SKM-1 (cell line): Measurements from ENCODE around the gene SDHAF2.
"Not testable (repeated sequence)": the region's sequence is repeated elsewhere in the genome, so short reads cannot be mapped to it uniquely, and the experiment has no call there.

Experiments
- DNase-seq: peaks from one replicate; lab custom pipeline; 2025; ENCODE audit not compliant: unreplicated experiment; lab: John Stamatoyannopoulos, UW

SDHAF2 gene

DNA sequence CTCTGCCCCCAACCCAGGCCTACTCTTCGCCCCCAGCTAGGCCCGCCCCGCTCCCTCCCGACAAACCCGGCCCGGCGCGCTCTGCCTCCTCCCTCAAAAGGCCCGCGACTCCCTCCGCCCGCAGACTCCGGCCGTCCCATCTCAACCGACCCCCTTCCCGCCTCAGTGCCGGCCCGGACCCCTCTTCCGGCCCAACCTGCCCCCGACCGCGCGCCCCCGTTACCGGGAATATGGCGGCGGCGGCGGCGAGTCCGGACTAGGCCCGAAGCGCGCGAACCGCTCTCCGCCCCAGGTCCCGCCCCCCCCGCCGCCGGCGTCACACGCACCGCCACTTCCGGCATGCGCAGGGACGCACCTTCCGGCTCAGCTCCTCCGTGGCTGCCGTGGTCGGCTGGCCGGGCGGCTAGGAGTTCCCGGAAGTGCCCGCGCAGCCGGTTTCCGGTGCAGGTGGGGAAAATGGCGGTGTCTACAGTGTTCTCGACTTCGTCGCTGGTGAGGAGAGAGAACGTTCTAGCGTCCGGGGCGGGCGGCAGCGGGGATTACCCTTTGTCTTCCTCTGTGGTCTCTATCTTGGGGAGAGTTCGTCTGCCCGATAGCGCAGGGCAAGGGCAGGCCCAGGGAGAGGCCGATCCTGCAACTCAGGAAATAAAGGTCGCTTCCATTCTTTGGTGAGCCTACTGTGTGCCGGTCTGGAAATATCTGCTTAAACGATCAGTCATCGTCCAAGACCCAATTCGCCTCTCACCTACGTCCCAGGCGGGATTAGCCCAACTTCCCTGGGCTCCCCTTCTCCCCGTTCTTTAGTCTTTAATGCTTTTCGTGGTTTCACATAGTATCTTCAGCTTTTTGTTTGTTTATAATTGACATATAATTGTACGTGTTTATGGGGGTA is at the start of gene SDHAF2, which contains the start of gene CPSF7:
TSS of gene SDHAF2 (plus strand) at position 434 of the 892 bp plus-strand sequence. CDS start at position 457, 23 bp downstream.
TSS of gene CPSF7 (minus strand) at position 285 of the 892 bp plus-strand sequence. CDS start 740 bp downstream, outside the sequence.
- DNase-seq: peak; percentile 90

- no peak for DNase-seq
Measured at GRCh38 chr11:61380884-61381283, 49.0 kb upstream of the SDHAF2 start.

DNA sequence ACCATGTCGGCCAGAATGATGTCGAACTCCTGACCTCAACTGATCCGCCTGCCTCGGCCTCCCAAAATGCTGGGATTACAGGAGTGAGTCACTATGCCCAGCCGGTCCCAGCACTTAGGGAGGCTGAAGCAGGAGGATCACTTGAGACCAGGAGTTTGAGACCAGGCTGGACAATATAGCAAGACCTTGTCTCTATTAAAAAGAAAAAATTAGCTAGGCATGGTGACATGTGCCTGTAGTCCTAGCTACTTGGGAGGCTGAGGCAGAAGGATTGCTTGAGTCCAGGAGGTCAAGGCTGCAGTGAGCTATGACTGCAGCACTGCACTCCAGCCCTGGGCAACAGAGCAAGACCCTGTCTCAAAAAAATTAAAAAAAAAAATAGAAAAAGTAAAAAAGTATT is 46.1 kb upstream of the SDHAF2 start:
- DNase-seq: not testable (repeated sequence)

GRCh38 chr11:61384271-61385242 is 45.4 kb upstream of the SDHAF2 start:
- no peak for DNase-seq

DNA sequence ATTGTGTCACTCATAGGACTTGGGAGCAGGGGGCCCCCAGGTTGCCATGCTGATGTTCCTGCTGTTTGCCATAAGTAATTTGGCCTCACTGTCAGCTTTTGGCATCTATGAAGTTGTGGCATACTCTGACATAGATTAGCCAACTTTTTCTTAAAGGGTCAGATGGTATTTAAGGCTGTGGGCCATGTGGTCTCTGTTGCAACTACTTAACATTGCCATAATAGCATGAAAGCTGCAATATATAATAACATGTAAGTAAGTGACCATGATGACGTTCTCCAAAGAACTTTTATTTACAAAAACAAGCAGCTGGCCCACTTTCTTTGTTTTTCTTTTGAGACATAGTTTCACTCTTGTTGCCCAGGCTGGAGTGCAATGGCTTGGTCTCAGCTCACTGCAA is 39.8 kb upstream of the SDHAF2 start:
- no peak for DNase-seq

DNA sequence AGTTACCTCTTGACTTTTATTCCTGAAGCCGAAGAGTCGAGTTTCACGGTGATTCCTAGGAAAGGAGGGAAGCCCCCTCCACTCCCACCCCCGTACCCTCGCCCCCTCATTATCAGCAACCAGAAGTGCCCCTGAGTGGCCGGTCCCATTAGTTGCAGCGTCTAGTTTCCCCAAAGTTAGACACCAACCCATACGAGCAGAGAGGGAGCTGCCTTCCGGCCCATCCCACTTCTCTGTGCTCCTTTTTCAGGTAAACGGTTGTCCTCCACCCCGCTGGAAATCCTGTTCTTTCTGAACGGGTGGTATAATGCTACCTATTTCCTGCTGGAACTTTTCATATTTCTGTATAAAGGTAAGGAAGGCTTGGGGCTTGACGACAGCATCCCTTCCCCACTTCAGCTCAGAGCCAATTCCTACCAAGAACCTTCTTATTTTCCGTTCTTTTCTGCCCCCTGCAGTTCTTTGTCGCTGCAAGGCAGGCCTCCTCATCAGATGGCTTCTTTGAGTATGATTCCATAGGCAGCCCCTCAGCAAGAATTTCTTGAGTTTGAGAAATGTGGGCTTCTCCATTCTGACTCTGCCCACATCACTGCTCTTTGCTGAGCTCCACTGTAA is 36.8 kb upstream of the SDHAF2 start:
- no peak for DNase-seq

- no peak for DNase-seq
Measured at GRCh38 chr11:61401173-61401572, 28.8 kb upstream of the SDHAF2 start.

DNA sequence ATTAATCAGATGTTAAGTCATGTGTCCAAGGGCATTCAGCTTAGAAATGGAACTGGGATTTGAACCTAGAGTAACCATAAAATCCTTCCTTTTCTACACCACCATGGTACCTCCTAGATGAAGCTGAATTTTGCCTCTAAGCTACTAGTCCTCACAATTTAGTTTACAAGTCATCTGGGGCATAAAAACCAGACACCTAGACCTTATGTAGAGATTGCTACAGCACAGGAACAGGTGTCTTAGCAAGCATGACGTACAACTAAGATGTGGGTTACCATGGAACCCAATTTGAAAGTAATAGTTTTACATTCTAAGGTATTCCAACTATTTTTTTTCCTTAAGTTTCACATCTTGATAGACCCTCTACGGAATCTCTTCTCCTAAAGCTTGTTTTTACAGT is 28.4 kb upstream of the SDHAF2 start:
- DNase-seq: no peak

- no peak for DNase-seq
Measured at GRCh38 chr11:61403658-61404057, 26.3 kb upstream of the SDHAF2 start.

DNA sequence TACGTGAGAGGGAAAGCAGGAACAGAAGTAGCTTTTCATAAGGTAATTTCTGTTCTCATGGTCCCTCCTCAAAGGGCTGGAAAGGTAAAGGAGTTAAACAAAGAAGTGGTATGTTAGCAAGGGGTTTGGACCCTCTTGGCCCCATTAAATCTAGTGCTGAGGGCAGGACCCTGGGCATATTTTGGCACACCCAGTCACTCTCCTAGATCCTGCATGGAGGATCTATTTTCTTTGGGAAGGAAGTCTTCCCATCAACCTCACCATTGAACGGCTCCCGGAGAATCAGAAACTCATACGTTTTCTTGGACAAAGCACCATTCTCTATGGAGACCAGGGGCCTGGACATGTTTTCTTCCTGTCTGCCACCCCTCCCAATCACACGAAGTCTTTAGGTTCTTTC is 25.8 kb upstream of the SDHAF2 start:
- no peak for DNase-seq

DNA sequence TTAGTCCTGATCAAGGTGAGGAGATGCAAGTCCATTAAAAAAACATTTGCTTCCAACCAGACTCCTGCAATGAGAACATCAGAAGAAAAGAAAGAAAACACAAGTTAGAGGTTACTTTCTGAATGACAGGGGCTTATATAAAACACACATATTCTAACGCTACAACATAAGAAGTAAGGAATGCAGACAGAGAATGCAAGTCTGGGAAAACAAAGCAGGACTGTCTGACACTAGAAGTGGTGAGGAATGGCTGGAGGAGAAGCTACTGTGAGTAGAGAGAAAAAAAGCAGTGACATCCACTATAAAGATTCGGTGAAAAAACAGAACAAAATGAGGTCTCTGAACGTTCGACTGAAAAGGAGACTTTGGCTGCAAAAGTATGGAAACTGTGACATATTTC is 25.3 kb upstream of the SDHAF2 start:
- DNase-seq: no peak

DNA sequence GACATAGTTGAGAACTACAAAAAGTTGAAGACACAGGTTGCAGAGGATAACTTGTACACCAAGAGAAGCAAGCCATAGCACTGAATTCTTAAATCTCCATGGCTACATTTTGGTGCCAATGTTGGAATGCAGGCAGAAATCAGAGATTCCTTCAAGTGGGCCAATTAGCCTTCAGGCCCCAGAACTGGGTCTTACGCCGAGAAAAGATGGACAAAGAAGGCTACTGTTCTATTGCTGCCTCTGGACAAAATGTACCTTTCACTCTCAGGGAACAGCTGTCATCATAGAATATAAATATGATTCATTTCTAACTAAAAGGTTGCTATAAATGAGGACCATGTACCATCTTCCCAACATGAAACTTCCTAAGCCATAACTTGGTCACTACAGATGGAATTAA is 23.9 kb upstream of the SDHAF2 start:
- DNase-seq: no peak

GRCh38 chr11:61406991-61407728 is 22.8 kb upstream of the SDHAF2 start:
- DNase-seq: no peak

DNA sequence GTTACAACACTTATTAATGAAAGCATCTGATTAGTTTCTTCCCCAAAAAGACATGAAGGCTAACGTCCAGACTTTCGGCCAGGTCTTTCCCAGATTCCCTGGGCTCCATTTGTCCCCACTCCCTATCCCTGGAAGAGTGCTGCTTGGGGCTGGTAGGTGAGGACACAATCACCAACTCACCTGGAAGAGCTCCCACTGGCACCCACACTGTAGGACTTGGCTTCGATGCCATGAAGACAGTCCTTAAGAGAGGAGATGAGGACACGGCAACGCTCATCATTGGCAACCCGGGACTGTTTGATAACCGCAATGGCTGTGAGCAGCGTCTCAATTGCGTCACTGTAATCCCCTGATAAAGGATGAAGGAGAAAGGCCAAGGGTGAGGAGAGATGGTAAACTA is 18.3 kb upstream of the SDHAF2 start:
- DNase-seq: no peak

DNA sequence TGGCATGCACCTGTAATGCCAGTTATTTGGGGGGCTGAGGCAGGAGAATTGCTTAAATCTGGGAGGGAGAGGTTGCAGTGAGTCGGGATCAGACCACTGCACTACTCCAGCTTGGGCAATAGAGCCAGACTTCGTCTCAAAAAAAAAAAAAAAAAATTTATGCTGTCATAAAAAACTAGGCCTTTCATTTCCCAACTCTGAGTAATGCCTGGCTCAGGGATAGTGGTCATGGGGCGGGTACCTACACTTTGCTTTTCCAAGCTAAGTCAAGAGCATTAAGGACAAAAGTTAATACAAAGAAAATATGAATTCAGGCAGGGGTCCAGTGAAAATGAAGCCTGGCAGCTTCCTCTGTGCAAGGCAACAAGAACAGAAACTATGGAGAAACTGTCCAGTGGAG is 16.4 kb upstream of the SDHAF2 start:
- no peak for DNase-seq

GRCh38 chr11:61414547-61414946 is 15.4 kb upstream of the SDHAF2 start:
- no peak for DNase-seq

DNA sequence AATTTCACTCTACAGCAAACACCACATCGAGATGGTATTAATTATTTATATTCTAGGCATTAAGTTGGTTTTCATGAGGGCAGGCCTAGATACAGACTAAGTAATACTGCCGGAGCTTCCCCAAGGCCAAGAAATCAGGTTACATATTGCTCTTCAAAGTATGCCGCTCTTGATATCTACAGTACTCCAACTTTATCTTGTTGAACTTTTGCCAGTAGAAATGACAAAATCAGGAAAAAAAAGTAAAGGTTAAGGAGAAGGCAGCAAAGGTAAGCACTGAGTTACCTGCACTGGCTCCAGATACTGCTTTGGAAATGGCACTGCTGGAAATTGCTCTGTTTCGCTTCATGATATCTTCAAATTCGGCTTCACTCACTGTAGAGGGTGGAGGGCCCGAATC is 14.5 kb upstream of the SDHAF2 start:
- no peak for DNase-seq

- DNase-seq: no peak
Measured at GRCh38 chr11:61416941-61417340, 13.0 kb upstream of the SDHAF2 start.

- DNase-seq: no peak
Measured at GRCh38 chr11:61417670-61418069, 12.3 kb upstream of the SDHAF2 start.

GRCh38 chr11:61418136-61418535 is 11.8 kb upstream of the SDHAF2 start:
- no peak for DNase-seq
